ENCODE results near the gene COL5A1. TPM values are rescaled to one million over a fixed set of nuclear protein-coding genes. Genes with fewer than 3 reads are reported as not detected.

Gene COL5A1
- total RNA-seq, 1 experiment from 2014 or later, result 9.5 TPM

GRCh38 chr9:134628354-134628736 lies 13.3 kb upstream of the COL5A1 start:
- Histone ChIP-seq H3K23me2 (ENCODE audit: insufficient read length, low read depth, low read length, poor library complexity, severe bottlenecking) (no peaks in the 10 kb centered on the region), H4K8ac (replicated peaks; ENCODE audit: insufficient read length, low read depth, low read length) (no peak overlapping the region), H3K79me2 (ENCODE audit: insufficient read depth, low read length) (no peaks in the 10 kb centered on the region), H2AK5ac (ENCODE audit: insufficient read length, low read length) (no peak overlapping the region), H2AFZ (ENCODE audit: low read length) (no peak overlapping the region), H4K91ac (ENCODE audit: insufficient read length, low read depth, low read length) (no peak overlapping the region), H2BK12ac (ENCODE audit: insufficient read length, low read depth, low read length) (no peak overlapping the region), H2BK120ac (ENCODE audit: low read depth, low read length, poor library complexity, severe bottlenecking) (no peak overlapping the region), H3K4me2 (ENCODE audit: insufficient read depth, insufficient read length, low read length) (no peak overlapping the region), H2BK15ac (ENCODE audit: low read depth, low read length) (no peak overlapping the region), H3K56ac (ENCODE audit: insufficient read length, low read depth, low read length) (no peak overlapping the region), H3K14ac (ENCODE audit: insufficient read depth, low read length) (no peak overlapping the region), H3K79me1 (ENCODE audit: insufficient read depth, low read depth, low read length, poor library complexity, severe bottlenecking) (no peaks in the 10 kb centered on the region), H3K4me1 (ENCODE audit: insufficient read depth, low read length) (no peaks in the 10 kb centered on the region), H3K4ac (ENCODE audit: low read depth, low read length) (no peak overlapping the region), H3K18ac (ENCODE audit: insufficient read length, low read depth, low read length) (no peak overlapping the region), H3K27me3 (ENCODE audit: insufficient read depth, low read length) (no peaks in the 10 kb centered on the region), H4K5ac (ENCODE audit: insufficient read length, low read depth, low read length) (no peak overlapping the region), H3K23ac (ENCODE audit: insufficient read length, low read depth, low read length) (no peak overlapping the region), H3K9ac (ENCODE audit: extremely low read depth, insufficient read length, low read length) (no peak overlapping the region), H3T11ph (ENCODE audit: low read length) (no peak overlapping the region), H3K9me3 (ENCODE audit: control insufficient read depth, low read depth, low read length) (no peaks in the 10 kb centered on the region), H2BK5ac (ENCODE audit: insufficient read length, low read length) (no peak overlapping the region), H3K27ac (ENCODE audit: insufficient read length, low read depth, low read length) (no peak overlapping the region), H2BK20ac (ENCODE audit: low read depth, low read length, poor library complexity, severe bottlenecking) (no peak overlapping the region), H4K20me1 (ENCODE audit: control insufficient read depth, insufficient read depth, insufficient read length) (no peaks in the 10 kb centered on the region)
- no CpG with 5 or more reads among the region's 9 CpGs for WGBS (ENCODE audit: extremely low coverage, insufficient read length, low lambda C conversion rate)
- no peak for TF ChIP-seq CTCF (conservative IDR thresholded peaks at IDR 0.05)
- no peak overlapping the region for H3K27ac Mint-ChIP-seq
- H3K36me3 Mint-ChIP-seq (ENCODE audit: insufficient read depth in 1 of 3, low read depth in 3 of 3), result no peaks in the 10 kb centered on the region
- H3K9me3 Mint-ChIP-seq, result no peaks in the 10 kb centered on the region; a peak in 2 of 5 replicates
- H3K4me3 Mint-ChIP-seq, result no peak overlapping the region
- DNase-seq, result no peak
- peaks cover 4% of the 10 kb centered on the region for H3K27me3 Mint-ChIP-seq (ENCODE audit: low read depth)
- peaks cover 17 to 29% of the 10 kb centered on the region in 2 experiments for H3K4me1 Mint-ChIP-seq
